Thymus (tissue), 11 donors: ENCODE results near the gene SOCS6. TPM values are rescaled to one million over a fixed set of nuclear protein-coding genes. Genes with fewer than 3 reads are reported as not detected.
"Not testable (repeated sequence)": the region's sequence is repeated elsewhere in the genome, so short reads cannot be mapped to it uniquely, and the experiment has no call there.

ENCODE experiments used
- DNase-seq, 9 donors: peaks; one replicate each; pipeline ENCODE4 v3.0.0-alpha.2; 2013; ENCODE audit warnings: low spot score in 9 of 9, low read depth in 6 of 9, missing footprints in 1 of 9
- H3K27ac ChIP-seq, 2 donors: one replicate each; pipeline ENCODE4 v1.5.1; 2013; ENCODE audit warnings: control low read depth in 1 of 2, low read depth in 1 of 2, low read length in 1 of 2, mild to moderate bottlenecking in 1 of 2, moderate library complexity in 1 of 2
- H3K27me3 ChIP-seq, 2 donors: one replicate each; pipeline ENCODE4 v1.5.1; 2013; ENCODE audit warnings: low read length in 1 of 2; ENCODE audit not compliant: control insufficient read depth in 2 of 2, insufficient read depth in 1 of 2
- H3K36me3 ChIP-seq, 2 donors: one replicate each; pipeline ENCODE4 v1.5.1; 2013; ENCODE audit warnings: low read length in 1 of 2, mild to moderate bottlenecking in 1 of 2, moderate library complexity in 1 of 2; ENCODE audit not compliant: control insufficient read depth in 2 of 2, insufficient read depth in 2 of 2
- H3K4me1 ChIP-seq, 2 donors: one replicate each; pipeline ENCODE4 v1.5.1; 2013; ENCODE audit warnings: low read length in 2 of 2; ENCODE audit not compliant: control insufficient read depth in 2 of 2, insufficient read depth in 2 of 2
- H3K4me3 ChIP-seq, 2 donors: one replicate each; pipeline ENCODE4 v1.5.1; 2013; ENCODE audit warnings: low read length in 2 of 2, control low read depth in 1 of 2, mild to moderate bottlenecking in 1 of 2
- H3K9me3 ChIP-seq, 2 donors: one replicate each; pipeline ENCODE4 v1.5.1; 2013; ENCODE audit warnings: low read length in 1 of 2, mild to moderate bottlenecking in 1 of 2; ENCODE audit not compliant: control insufficient read depth in 2 of 2, insufficient read depth in 1 of 2
- WGBS: extraction: QIAGEN DNeasy Blood & Tissue Kit; methylation state at CpG from one replicate; pipeline ENCODE4 v1.1.7; 2013; 5-methylcytosine and 5-hydroxymethylcytosine counted together
- polyA plus RNA-seq: library from polyadenylated mRNA; stranded (reverse); fragments of 200-250 nt; gene quantifications from one replicate; pipeline ENCODE4 v1.2.3, GENCODE V29; 2013
- total RNA-seq: library from RNA; stranded (reverse); fragments of 120-200 nt; gene quantifications from one replicate; pipeline ENCODE4 v1.2.4, GENCODE V29; 2013
- donor health status: healthy.

The SOCS6 gene
- total and polyA plus RNA-seq, 2 donors, result 5.0 to 5.4 TPM

- H3K9me3 ChIP-seq, H3K27ac ChIP-seq, H3K4me3 ChIP-seq, DNase-seq, H3K27me3 ChIP-seq, H3K36me3 ChIP-seq, H3K4me1 ChIP-seq: not testable (repeated sequence)
- WGBS, result 96% methylated on average over 5 of the region's 5 CpGs
Observed at GRCh38 chr18:70358105-70358406, 69.2 kb downstream of the SOCS6 start.

- no peaks in the 10 kb centered on the region for H3K27me3 ChIP-seq
- H3K4me3 ChIP-seq, result no peak overlapping the region
- 96% methylated on average over 6 of the region's 6 CpGs for WGBS
- no peaks in the 10 kb centered on the region for H3K36me3 ChIP-seq
- H3K9me3 ChIP-seq, result peaks cover 0 to 3% of the 10 kb centered on the region in 2 donors
- H3K4me1 ChIP-seq, result no peaks in the 10 kb centered on the region
- no peak overlapping the region for H3K27ac ChIP-seq
- no peak for DNase-seq
Observed at GRCh38 chr18:70359071-70359470, 70.2 kb downstream of the SOCS6 start.

- no peak overlapping the region for H3K4me3 ChIP-seq
- no peaks in the 10 kb centered on the region for H3K9me3 ChIP-seq
- H3K27me3 ChIP-seq, result no peaks in the 10 kb centered on the region
- H3K36me3 ChIP-seq, result no peaks in the 10 kb centered on the region
- 95% methylated on average over 4 of the region's 4 CpGs for WGBS
- H3K27ac ChIP-seq, result no peak overlapping the region
- no peaks in the 10 kb centered on the region for H3K4me1 ChIP-seq
- DNase-seq, result no peak
Observed at GRCh38 chr18:70362258-70362657, 73.4 kb downstream of the SOCS6 start.

GRCh38 chr18:70363861-70364260 lies 75.0 kb downstream of the SOCS6 start:
- WGBS, result 94% methylated on average over 2 of the region's 2 CpGs
- no peaks in the 10 kb centered on the region for H3K36me3 ChIP-seq
- H3K9me3 ChIP-seq, result no peaks in the 10 kb centered on the region
- H3K4me3 ChIP-seq, result no peak overlapping the region
- H3K27ac ChIP-seq, result no peak overlapping the region
- no peak for DNase-seq
- no peaks in the 10 kb centered on the region for H3K27me3 ChIP-seq
- no peaks in the 10 kb centered on the region for H3K4me1 ChIP-seq

GRCh38 chr18:70365361-70365760 lies 76.5 kb downstream of the SOCS6 start:
- H3K9me3 ChIP-seq, result no peaks in the 10 kb centered on the region
- WGBS, result 96% methylated on average over 3 of the region's 3 CpGs
- H3K27ac ChIP-seq, result no peak overlapping the region
- no peaks in the 10 kb centered on the region for H3K27me3 ChIP-seq
- H3K4me3 ChIP-seq, result no peak overlapping the region
- no peaks in the 10 kb centered on the region for H3K36me3 ChIP-seq
- H3K4me1 ChIP-seq, result no peaks in the 10 kb centered on the region
- DNase-seq, result no peak

GRCh38 chr18:70366174-70366573 lies 77.3 kb downstream of the SOCS6 start:
- H3K27ac ChIP-seq, result no peak overlapping the region
- 65% methylated on average over 2 of the region's 2 CpGs for WGBS
- no peaks in the 10 kb centered on the region for H3K4me1 ChIP-seq
- no peaks in the 10 kb centered on the region for H3K27me3 ChIP-seq
- no peaks in the 10 kb centered on the region for H3K36me3 ChIP-seq
- H3K9me3 ChIP-seq, result no peaks in the 10 kb centered on the region
- H3K4me3 ChIP-seq, result no peak overlapping the region
- DNase-seq, result no peak

GRCh38 chr18:70366670-70367069 lies 77.8 kb downstream of the SOCS6 start:
- Histone ChIP-seq H3K36me3 (no peaks in the 10 kb centered on the region), H3K4me1 (no peaks in the 10 kb centered on the region), H3K4me3 (no peak overlapping the region), H3K9me3 (no peaks in the 10 kb centered on the region), H3K27ac (no peak overlapping the region), H3K27me3 (no peaks in the 10 kb centered on the region)
- WGBS, result 94% methylated on average over 7 of the region's 7 CpGs
- DNase-seq, result no peak

- not testable (repeated sequence) for H3K4me1 ChIP-seq, H3K27me3 ChIP-seq, H3K4me3 ChIP-seq, DNase-seq, H3K27ac ChIP-seq, H3K36me3 ChIP-seq, H3K9me3 ChIP-seq
- 93% methylated on average over 3 of the region's 3 CpGs for WGBS
Observed at GRCh38 chr18:70367344-70367743, 78.5 kb downstream of the SOCS6 start.

- Histone ChIP-seq H3K36me3 (no peaks in the 10 kb centered on the region), H3K4me3 (no peak overlapping the region), H3K9me3 (no peaks in the 10 kb centered on the region), H3K27ac (no peak overlapping the region), H3K27me3 (no peaks in the 10 kb centered on the region), H3K4me1 (no peaks in the 10 kb centered on the region)
- DNase-seq, result no peak
- WGBS, result 99% methylated on average over 1 of the region's 1 CpG
Observed at GRCh38 chr18:70368903-70369302, 80.1 kb downstream of the SOCS6 start.
